Loucy (cell line): ENCODE measurements around the gene PIGO.
A peak's percentile ranks its signal among the peaks of the same experiment; 100 is the strongest.

ENCODE experiments used
- H2AFZ ChIP-seq: fragments of 200-600 bp; sonication (generic); 2 replicates; pipeline ENCODE4 v1.6.0; 2016; ENCODE audit warnings: antibody characterized with exemption, mild to moderate bottlenecking, low read length, moderate library complexity
- H3F3A ChIP-seq: fragments of 200-600 bp; 2 replicates; pipeline ENCODE4 v1.6.0; 2016; ENCODE audit warnings: antibody characterized with exemption, low read depth, mild to moderate bottlenecking
- H3K27me3 ChIP-seq: fragments of 200-600 bp; sonication (generic); 2 replicates; pipeline ENCODE4 v1.6.1; 2014; ENCODE audit warnings: low read length, mild to moderate bottlenecking; ENCODE audit not compliant: insufficient read depth, poor library complexity, severe bottlenecking
- H3K36me3 ChIP-seq: fragments of 200-600 bp; sonication (generic); 2 replicates; pipeline ENCODE4 v1.6.1; 2016; ENCODE audit warnings: low read length; ENCODE audit not compliant: insufficient read depth
- H3K4me1 ChIP-seq: fragments of 200-600 bp; sonication (generic); 2 replicates; pipeline ENCODE4 v1.5.1; 2014; ENCODE audit warnings: low read length, mild to moderate bottlenecking; ENCODE audit not compliant: insufficient read depth, poor library complexity, severe bottlenecking
- H3K4me2 ChIP-seq: fragments of 200-600 bp; sonication (generic); 2 replicates; pipeline ENCODE4 v1.6.0; 2014; ENCODE audit warnings: antibody characterized with exemption, low read length, low read depth, mild to moderate bottlenecking; ENCODE audit not compliant: poor library complexity, severe bottlenecking
- H3K4me3 ChIP-seq: fragments of 200-600 bp; sonication (generic); 2 replicates; pipeline ENCODE4 v1.5.1; 2014; ENCODE audit warnings: low read length, mild to moderate bottlenecking, mixed read lengths; ENCODE audit not compliant: poor library complexity, severe bottlenecking
- H3K79me2 ChIP-seq: fragments of 200-600 bp; sonication (generic); 2 replicates; pipeline ENCODE4 v1.6.1; 2014; ENCODE audit warnings: low read length; ENCODE audit not compliant: insufficient read depth
- H3K9ac ChIP-seq: fragments of 200-600 bp; sonication (generic); 2 replicates; pipeline ENCODE4 v1.6.0; 2014; ENCODE audit warnings: mild to moderate bottlenecking, low read depth, low read length, moderate library complexity; ENCODE audit not compliant: poor library complexity, severe bottlenecking
- H3K9me2 ChIP-seq: fragments of 200-600 bp; sonication (generic); replicated peaks from 2 replicates; pipeline ENCODE4 v1.6.1; 2016; ENCODE audit warnings: low read depth, low read length, mixed read lengths
- H3K9me3 ChIP-seq: fragments of 200-600 bp; sonication (generic); 2 replicates; pipeline ENCODE4 v1.6.1; 2014; ENCODE audit warnings: mild to moderate bottlenecking, antibody characterized with exemption, low read length, low read depth; ENCODE audit not compliant: insufficient read depth
- H4K20me1 ChIP-seq: fragments of 200-600 bp; sonication (generic); 2 replicates; pipeline ENCODE4 v1.6.0; 2014; ENCODE audit warnings: antibody characterized with exemption, low read length, mild to moderate bottlenecking; ENCODE audit not compliant: insufficient read depth, poor library complexity, severe bottlenecking
- CTCF ChIP-seq: fragments of 200-600 bp; sonication (generic); conservative IDR thresholded peaks from 2 replicates; pipeline ENCODE4 v1.5.1; 2014; ENCODE audit warnings: mild to moderate bottlenecking, antibody characterized with exemption, low read length
- EZH2phosphoT487 ChIP-seq: fragments of 200-600 bp; IDR thresholded peaks from 2 replicates; pipeline ENCODE4 v1.6.1; 2018; ENCODE audit warnings: antibody characterized with exemption, mild to moderate bottlenecking, moderate library complexity, borderline replicate concordance

PIGO gene

DNA sequence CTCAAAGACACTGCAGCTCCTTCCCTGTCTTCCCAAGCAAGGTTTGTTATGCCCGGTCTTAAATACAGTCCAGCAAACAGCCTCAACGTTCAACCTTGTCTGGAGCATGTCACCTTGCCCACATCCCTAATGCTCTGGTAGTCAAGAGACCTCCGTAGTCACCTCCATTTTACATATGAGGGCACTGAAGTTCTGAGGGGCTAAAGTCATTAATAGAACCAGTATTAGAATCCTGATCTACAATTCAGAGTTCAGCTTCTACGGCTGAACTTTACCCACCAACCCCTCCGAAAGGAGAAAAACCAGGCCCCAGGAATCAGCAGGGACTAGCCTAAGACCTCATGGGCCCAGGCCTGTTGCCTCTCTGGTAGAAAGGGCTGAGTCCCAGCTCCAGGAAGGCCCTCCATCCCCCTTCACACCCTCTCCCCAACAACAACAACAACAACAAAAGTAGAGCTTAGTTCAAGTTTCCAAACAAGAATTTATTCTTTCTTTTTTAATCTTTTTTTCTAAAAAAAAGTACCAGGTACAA is 7.3 kb upstream of the PIGO start:
- no peak overlapping the region for H2AFZ ChIP-seq
- peaks cover 22% of the 10 kb centered on the region for H3K4me1 ChIP-seq
- H3F3A ChIP-seq: 0 out of 2 replicates have a peak, but pooled peaks cover 4% of the 10 kb centered on the region
- H3K36me3 ChIP-seq: peaks cover 12% of the 10 kb centered on the region; the same call in 1 of the 2 replicates
- H3K9ac ChIP-seq: peak overlapping the region; percentile 94
- no peaks in the 10 kb centered on the region for H4K20me1 ChIP-seq
- H3K79me2 ChIP-seq: peaks cover 21% of the 10 kb centered on the region
- H3K9me3 ChIP-seq: no peaks in the 10 kb centered on the region
- no peaks in the 10 kb centered on the region for H3K9me2 ChIP-seq
- peak overlapping the region; percentile 94 for H3K4me3 ChIP-seq
- TF ChIP-seq EZH2phosphoT487: no peak
- TF ChIP-seq CTCF: no peak
- H3K27me3 ChIP-seq: no peaks in the 10 kb centered on the region
- peak overlapping the region; percentile 94 for H3K4me2 ChIP-seq

DNA sequence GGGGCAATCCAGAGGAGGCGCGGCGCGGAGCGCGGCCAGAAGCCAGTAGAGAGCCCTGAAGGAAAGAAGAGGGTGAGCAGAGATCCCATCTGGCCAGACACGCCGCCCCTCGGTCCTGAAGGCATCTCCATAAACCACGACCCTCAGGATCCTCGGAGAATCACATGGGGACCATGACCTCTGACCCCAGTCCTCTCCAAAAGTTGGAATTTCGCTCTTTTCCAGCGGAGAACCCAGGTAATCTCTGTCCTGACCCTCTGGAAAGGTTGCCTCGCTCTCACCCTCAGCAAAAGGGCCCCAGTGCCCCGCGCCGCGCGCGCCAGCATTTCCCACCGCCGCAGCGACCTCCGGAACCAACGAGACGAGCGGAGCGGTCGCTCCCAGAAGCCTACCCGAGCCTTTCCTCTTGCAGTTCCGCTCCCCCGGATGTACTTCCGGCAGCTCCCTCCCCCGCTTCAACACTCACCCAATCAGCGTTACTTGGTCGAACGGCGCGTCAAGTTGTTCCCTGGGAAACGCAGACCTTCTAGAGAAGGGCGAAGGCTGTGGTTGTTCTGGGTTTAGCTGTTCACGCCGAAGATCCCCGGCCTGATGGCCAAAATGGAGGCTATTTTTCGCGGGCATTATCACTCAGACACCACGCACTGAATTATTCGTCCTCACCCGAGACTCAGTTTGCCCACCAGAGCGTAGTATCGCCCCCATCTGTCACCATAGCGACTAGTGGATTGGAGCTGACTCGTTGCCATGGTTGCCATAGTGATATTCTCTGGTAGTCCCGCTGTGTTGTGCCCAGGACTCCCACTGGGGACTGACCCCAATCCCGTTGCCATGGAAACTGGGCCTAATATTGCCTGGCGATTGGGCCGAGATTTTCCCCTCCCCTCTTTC is 6.6 kb upstream of the PIGO start, which contains the start of gene STOML2:
Gene STOML2 (minus strand): TSS at position 363 of the 891 bp plus-strand sequence. CDS start 37 bp downstream, at position 326.
- peak within 1 kb of the TSS; percentile 94 for H3K4me2 ChIP-seq
- peaks cover 21% of the 10 kb centered on the region for H3K79me2 ChIP-seq
- peak within 1 kb of the TSS; percentile 94 for H3K9ac ChIP-seq
- H3K4me3 ChIP-seq: peak within 1 kb of the TSS; percentile 94
- H3K9me2 ChIP-seq: no peaks in the 10 kb centered on the region
- peak within 1 kb of the TSS; percentile 87 for H2AFZ ChIP-seq
- TF ChIP-seq CTCF: no peak
- TF ChIP-seq EZH2phosphoT487: no peak
- H3K36me3 ChIP-seq: peaks cover 11% of the 10 kb centered on the region; the same call in 1 of the 2 replicates
- peaks cover 22% of the 10 kb centered on the region for H3K4me1 ChIP-seq
- no peaks in the 10 kb centered on the region for H3K9me3 ChIP-seq
- no peaks in the 10 kb centered on the region for H3K27me3 ChIP-seq
- 0 out of 2 replicates have a peak, but pooled peaks cover 4% of the 10 kb centered on the region for H3F3A ChIP-seq
- no peaks in the 10 kb centered on the region for H4K20me1 ChIP-seq

GRCh38 chr9:35102465-35102768 is 6.0 kb upstream of the PIGO start:
- Histone ChIP-seq H3F3A (0 out of 2 replicates have a peak, but pooled peaks cover 4% of the 10 kb centered on the region), H2AFZ (peak overlapping the region; percentile 87; the same call in 1 of the 2 replicates), H3K36me3 (peaks cover 5% of the 10 kb centered on the region; the same call in 1 of the 2 replicates), H3K27me3 (no peaks in the 10 kb centered on the region), H3K9me2 (no peaks in the 10 kb centered on the region), H4K20me1 (no peaks in the 10 kb centered on the region), H3K4me2 (peak overlapping the region; percentile 94), H3K4me1 (peaks cover 22% of the 10 kb centered on the region), H3K9ac (peak overlapping the region; percentile 94), H3K9me3 (no peaks in the 10 kb centered on the region), H3K4me3 (peak overlapping the region; percentile 94), H3K79me2 (peaks cover 21% of the 10 kb centered on the region)
- TF ChIP-seq CTCF (no peak), EZH2phosphoT487 (no peak)
